DND-41 (cell line): ENCODE results near the gene GLYATL1B.

ENCODE experiments used
- CTCF ChIP-seq: IDR thresholded peaks from 2 replicates; pipeline ENCODE4 v1.5.1; 2012; ENCODE audit warnings: borderline replicate concordance, low read length, moderate library complexity, mild to moderate bottlenecking; ENCODE audit not compliant: poor library complexity, severe bottlenecking; ENCODE audit errors: extremely low read depth
- EZH2 ChIP-seq: IDR thresholded peaks from 3 replicates; pipeline ENCODE4 v1.6.1; 2012; ENCODE audit warnings: borderline replicate concordance, low read depth, mild to moderate bottlenecking, moderate library complexity, low read length, inconsistent platforms; ENCODE audit not compliant: severe bottlenecking

- TF ChIP-seq CTCF (no peak), EZH2 (no peak)
These were observed 55.8 kb downstream of the GLYATL1B start for GRCh38 chr11:59141673-59142460.
